BLaER1 (cell line): ENCODE data around the gene LIPG.

Source experiments
- H3K27ac ChIP-seq: shearing (Covaris generic); formaldehyde crosslinking; 2 replicates; pipeline ENCODE4 v1.8.1; 2022
- H3K27me3 ChIP-seq: shearing (Covaris generic); formaldehyde crosslinking; 2 replicates; pipeline ENCODE4 v1.8.1; 2022
- H3K36me3 ChIP-seq: shearing (Covaris generic); formaldehyde crosslinking; 2 replicates; pipeline ENCODE4 v1.8.1; 2022
- H3K4me1 ChIP-seq: shearing (Covaris generic); formaldehyde crosslinking; 2 replicates; pipeline ENCODE4 v1.8.1; 2022
- H3K4me2 ChIP-seq: shearing (Covaris generic); formaldehyde crosslinking; 2 replicates; pipeline ENCODE4 v1.8.1; 2022
- H3K4me3 ChIP-seq: shearing (Covaris generic); formaldehyde crosslinking; 2 replicates; pipeline ENCODE4 v1.8.1; 2022
- H3K9ac ChIP-seq: shearing (Covaris generic); formaldehyde crosslinking; 2 replicates; pipeline ENCODE4 v1.8.1; 2022
- H3K9me3 ChIP-seq: shearing (Covaris generic); formaldehyde crosslinking; 2 replicates; pipeline ENCODE4 v1.8.1; 2022
- H4K20me1 ChIP-seq: shearing (Covaris generic); formaldehyde crosslinking; 2 replicates; pipeline ENCODE4 v1.8.1; 2022
- Cebpa-rat ChIP-seq: shearing (Covaris generic); IDR thresholded peaks from 2 replicates; pipeline ENCODE4 v1.8.1; 2022

Gene LIPG

GRCh38 chr18:49588171-49588570 is 26.3 kb downstream of the LIPG start:
- Histone ChIP-seq H4K20me1 (no peaks in the 10 kb centered on the region), H3K27ac (no peak overlapping the region), H3K36me3 (no peaks in the 10 kb centered on the region), H3K4me3 (no peak overlapping the region), H3K4me1 (no peaks in the 10 kb centered on the region), H3K27me3 (no peaks in the 10 kb centered on the region), H3K9ac (no peak overlapping the region), H3K4me2 (no peak overlapping the region), H3K9me3 (no peaks in the 10 kb centered on the region)
- no peak for TF ChIP-seq Cebpa-rat

GRCh38 chr18:49588971-49589370 is 27.1 kb downstream of the LIPG start:
- H3K9ac ChIP-seq, result no peak overlapping the region
- no peak overlapping the region for H3K4me2 ChIP-seq

GRCh38 chr18:49590608-49591007 is 28.8 kb downstream of the LIPG start:
- Histone ChIP-seq H3K4me2 (no peak overlapping the region), H3K4me3 (no peak overlapping the region), H4K20me1 (no peaks in the 10 kb centered on the region), H3K9me3 (no peaks in the 10 kb centered on the region), H3K9ac (no peak overlapping the region), H3K27ac (no peak overlapping the region), H3K36me3 (no peaks in the 10 kb centered on the region), H3K27me3 (no peaks in the 10 kb centered on the region), H3K4me1 (no peaks in the 10 kb centered on the region)
- no peak for TF ChIP-seq Cebpa-rat

More at GRCh38 chr18:49588971-49589370, 27.1 kb downstream of the LIPG start:
- Histone ChIP-seq H3K4me1 (no peaks in the 10 kb centered on the region), H3K9me3 (no peaks in the 10 kb centered on the region), H3K36me3 (no peaks in the 10 kb centered on the region), H4K20me1 (no peaks in the 10 kb centered on the region), H3K27me3 (no peaks in the 10 kb centered on the region), H3K4me3 (no peak overlapping the region), H3K27ac (no peak overlapping the region)
- no peak for TF ChIP-seq Cebpa-rat

GRCh38 chr18:49591271-49591670 is 29.4 kb downstream of the LIPG start:
- Histone ChIP-seq H4K20me1 (no peaks in the 10 kb centered on the region), H3K36me3 (no peaks in the 10 kb centered on the region), H3K4me1 (no peaks in the 10 kb centered on the region), H3K27me3 (no peaks in the 10 kb centered on the region), H3K9me3 (no peaks in the 10 kb centered on the region), H3K27ac (no peak overlapping the region), H3K4me3 (no peak overlapping the region), H3K9ac (no peak overlapping the region), H3K4me2 (no peak overlapping the region)
- no peak for TF ChIP-seq Cebpa-rat

- H3K27me3 ChIP-seq, result no peaks in the 10 kb centered on the region
- H3K4me2 ChIP-seq, result no peak overlapping the region
- no peak overlapping the region for H3K9ac ChIP-seq
- no peak for TF ChIP-seq Cebpa-rat
- H3K4me3 ChIP-seq, result no peak overlapping the region
- no peaks in the 10 kb centered on the region for H3K4me1 ChIP-seq
- no peaks in the 10 kb centered on the region for H3K36me3 ChIP-seq
- no peak overlapping the region for H3K27ac ChIP-seq
- H4K20me1 ChIP-seq, result no peaks in the 10 kb centered on the region
- no peaks in the 10 kb centered on the region for H3K9me3 ChIP-seq
These were observed 29.9 kb downstream of the LIPG start for GRCh38 chr18:49591775-49592174.

- no peak overlapping the region for H3K9ac ChIP-seq
- H3K27ac ChIP-seq, result no peak overlapping the region
- H3K4me1 ChIP-seq, result no peaks in the 10 kb centered on the region
- H3K36me3 ChIP-seq, result no peaks in the 10 kb centered on the region
- H4K20me1 ChIP-seq, result no peaks in the 10 kb centered on the region
- H3K27me3 ChIP-seq, result no peaks in the 10 kb centered on the region
- H3K4me3 ChIP-seq, result no peak overlapping the region
- no peak for TF ChIP-seq Cebpa-rat
- H3K9me3 ChIP-seq, result no peaks in the 10 kb centered on the region
- no peak overlapping the region for H3K4me2 ChIP-seq
These were observed 34.8 kb downstream of the LIPG start for GRCh38 chr18:49596687-49597086.

GRCh38 chr18:49597157-49597931 is 35.5 kb downstream of the LIPG start:
- Histone ChIP-seq H4K20me1 (no peaks in the 10 kb centered on the region), H3K9me3 (no peaks in the 10 kb centered on the region), H3K36me3 (no peaks in the 10 kb centered on the region), H3K4me2 (no peak overlapping the region), H3K4me1 (no peaks in the 10 kb centered on the region), H3K27me3 (no peaks in the 10 kb centered on the region), H3K27ac (no peak overlapping the region), H3K4me3 (no peak overlapping the region), H3K9ac (no peak overlapping the region)
- no peak for TF ChIP-seq Cebpa-rat

- H3K4me3 ChIP-seq, result no peak overlapping the region
These were observed 39.4 kb downstream of the LIPG start for GRCh38 chr18:49601211-49601610.

GRCh38 chr18:49608366-49609255 is 46.8 kb downstream of the LIPG start:
- Histone ChIP-seq H3K27me3 (no peaks in the 10 kb centered on the region), H3K36me3 (no peaks in the 10 kb centered on the region), H3K27ac (no peak overlapping the region), H4K20me1 (no peaks in the 10 kb centered on the region), H3K9me3 (peaks cover 11% of the 10 kb centered on the region), H3K4me3 (no peak overlapping the region), H3K9ac (no peak overlapping the region), H3K4me2 (no peak overlapping the region), H3K4me1 (no peaks in the 10 kb centered on the region)
- no peak for TF ChIP-seq Cebpa-rat

More at GRCh38 chr18:49601211-49601610, 39.4 kb downstream of the LIPG start:
- H3K9ac ChIP-seq, result no peak overlapping the region
- no peaks in the 10 kb centered on the region for H3K27me3 ChIP-seq
- H3K9me3 ChIP-seq, result peaks cover 11% of the 10 kb centered on the region
- H3K27ac ChIP-seq, result no peak overlapping the region
- TF ChIP-seq Cebpa-rat, result no peak
- H3K4me2 ChIP-seq, result no peak overlapping the region
- H3K36me3 ChIP-seq, result no peaks in the 10 kb centered on the region
- H4K20me1 ChIP-seq, result no peaks in the 10 kb centered on the region
- no peaks in the 10 kb centered on the region for H3K4me1 ChIP-seq
